NCI-H1930 (cell line): ENCODE measurements around the gene TTN.
"Not testable (repeated sequence)": the region's sequence is repeated elsewhere in the genome, so short reads cannot be mapped to it uniquely, and the experiment has no call there.

ENCODE experiments used
- DNase-seq, 2 experiments: peaks; one replicate each; lab custom pipeline; 2025; lab: John Stamatoyannopoulos, UW

The TTN gene

GRCh38 chr2:178658480-178658879 lies 148.7 kb downstream of the TTN start:
- DNase-seq: not testable (repeated sequence)

GRCh38 chr2:178650554-178650953 lies 156.7 kb downstream of the TTN start:
- no peak for DNase-seq

- no peak for DNase-seq
Observed at GRCh38 chr2:178644919-178645318, 162.3 kb downstream of the TTN start.

GRCh38 chr2:178641498-178641897 lies 165.7 kb downstream of the TTN start:
- DNase-seq: no peak

GRCh38 chr2:178635897-178636296 lies 171.3 kb downstream of the TTN start:
- no peak for DNase-seq

GRCh38 chr2:178632729-178633128 lies 174.5 kb downstream of the TTN start:
- no peak for DNase-seq

GRCh38 chr2:178630581-178630980 lies 176.6 kb downstream of the TTN start:
- DNase-seq: no peak

GRCh38 chr2:178629463-178629862 lies 177.8 kb downstream of the TTN start:
- no peak for DNase-seq

GRCh38 chr2:178628605-178629004 lies 178.6 kb downstream of the TTN start:
- no peak for DNase-seq

- no peak for DNase-seq
Observed at GRCh38 chr2:178627401-178627800, 179.8 kb downstream of the TTN start.

- DNase-seq: no peak
Observed at GRCh38 chr2:178615969-178616368, 191.3 kb downstream of the TTN start.

- DNase-seq: no peak
Observed at GRCh38 chr2:178602901-178603300, 204.3 kb downstream of the TTN start.

GRCh38 chr2:178592655-178593054 lies 214.6 kb downstream of the TTN start:
- DNase-seq: no peak

GRCh38 chr2:178589335-178589734 lies 217.9 kb downstream of the TTN start:
- DNase-seq: no peak

- no peak for DNase-seq
Observed at GRCh38 chr2:178584666-178585065, 222.6 kb downstream of the TTN start.

GRCh38 chr2:178579006-178579405 lies 228.2 kb downstream of the TTN start:
- no peak for DNase-seq

GRCh38 chr2:178574789-178575188 lies 232.4 kb downstream of the TTN start:
- no peak for DNase-seq

- no peak for DNase-seq
Observed at GRCh38 chr2:178568227-178568626, 239.0 kb downstream of the TTN start.

- DNase-seq: no peak
Observed at GRCh38 chr2:178553047-178553446, 254.2 kb downstream of the TTN start.

- no peak for DNase-seq
Observed at GRCh38 chr2:178550352-178550751, 256.9 kb downstream of the TTN start.

GRCh38 chr2:178542569-178542968 lies 264.7 kb downstream of the TTN start:
- DNase-seq: no peak

- no peak for DNase-seq
Observed at GRCh38 chr2:178542161-178542560, 265.1 kb downstream of the TTN start.

- DNase-seq: no peak
Observed at GRCh38 chr2:178536037-178536436, 271.2 kb downstream of the TTN start.

GRCh38 chr2:178531168-178531567 lies 276.1 kb downstream of the TTN start:
- DNase-seq: no peak

GRCh38 chr2:178530625-178531142 lies 276.5 kb downstream of the TTN start:
- DNase-seq: no peak
